ENCODE data around the gene EBNA1BP2.
"Not testable (repeated sequence)": the region's sequence is repeated elsewhere in the genome, so short reads cannot be mapped to it uniquely, and the experiment has no call there.

Gene EBNA1BP2

DNA sequence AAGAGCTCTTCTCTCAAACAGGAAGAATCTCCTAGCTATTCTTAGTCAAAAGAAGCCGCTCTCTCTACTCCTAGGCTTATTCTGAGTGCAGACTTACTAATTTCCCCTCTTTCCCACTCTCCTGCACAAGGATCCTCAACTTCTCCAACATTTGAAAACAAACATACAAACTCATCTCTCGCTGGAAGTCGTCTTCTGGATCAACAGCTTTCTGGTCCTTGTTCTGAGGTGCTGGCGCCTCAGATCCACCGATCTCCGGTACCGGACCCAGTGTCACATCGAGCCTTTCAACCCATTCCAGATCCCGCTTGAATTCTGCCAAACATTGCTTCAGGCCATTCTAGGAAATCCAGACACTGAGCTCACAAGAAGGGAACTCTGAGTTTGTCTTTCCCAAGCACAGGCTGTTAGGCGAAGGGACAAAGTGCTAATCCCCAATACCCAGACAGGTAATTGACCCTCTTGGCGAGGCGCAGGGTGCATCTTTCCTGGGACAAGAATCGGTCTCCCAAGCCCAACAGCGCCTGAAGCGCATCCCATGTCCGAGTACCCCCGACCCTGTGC is 696 bp downstream of the EBNA1BP2 start:
- no peak for DNase-seq

DNA sequence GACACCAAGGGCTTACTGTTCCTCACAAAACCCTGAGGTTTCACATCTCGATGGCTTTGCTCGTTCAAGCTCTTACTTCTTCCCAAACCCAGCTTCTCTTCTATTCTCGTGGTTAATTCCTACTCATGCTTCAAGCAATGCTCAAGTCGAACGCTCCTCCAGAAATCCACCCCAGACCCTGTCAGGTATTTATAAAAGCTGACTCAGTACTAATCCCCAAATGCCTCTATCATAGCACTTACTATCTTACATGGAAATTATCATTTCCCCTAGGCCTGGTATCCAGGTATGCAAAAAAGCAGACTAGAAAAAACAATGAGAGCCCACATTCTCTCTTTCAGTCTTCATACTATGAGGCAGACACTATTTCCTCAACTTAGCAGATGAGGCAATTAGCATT is 6.3 kb downstream of the EBNA1BP2 start:
- DNase-seq = no peak

DNA sequence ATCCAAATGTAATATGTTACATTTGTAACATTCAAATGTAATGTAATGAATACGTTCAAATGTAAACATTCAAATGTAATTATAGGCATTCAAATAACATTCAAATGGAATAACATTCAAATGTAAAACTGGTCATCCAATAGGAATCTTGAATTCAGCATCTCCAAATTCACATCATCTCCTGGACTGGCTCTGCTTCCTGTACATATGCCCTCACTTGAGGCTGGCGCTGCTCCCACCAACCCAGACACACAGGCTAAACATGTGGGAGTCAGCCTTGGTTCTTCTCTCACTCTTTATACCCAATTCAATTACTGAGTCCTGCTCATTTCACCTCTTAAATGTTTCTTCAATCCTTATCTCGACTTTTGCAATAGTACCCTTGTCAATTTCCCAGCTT is 6.9 kb downstream of the EBNA1BP2 start:
- DNase-seq = no peak

DNA sequence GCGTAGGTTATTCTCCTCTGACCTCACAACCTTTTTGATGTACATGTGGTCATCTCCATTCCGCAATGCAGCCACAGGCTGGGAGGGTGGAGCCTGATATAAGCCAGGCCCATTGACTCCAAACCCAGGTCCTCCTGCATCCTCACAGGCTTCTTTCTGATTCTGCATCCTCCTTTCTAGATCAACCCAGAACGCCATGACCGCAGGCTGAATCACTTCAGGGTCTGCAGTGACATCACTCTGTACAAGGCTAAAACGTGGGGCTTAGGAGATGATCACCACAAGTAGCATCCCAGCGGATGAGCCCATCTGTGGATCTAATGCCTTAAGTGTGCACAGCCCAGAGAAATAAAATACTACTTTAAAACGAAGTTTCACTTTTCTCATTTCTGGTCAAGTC is 16.1 kb downstream of the EBNA1BP2 start:
- no peak for DNase-seq

- DNase-seq = no peak
Observed at GRCh38 chr1:43153443-43153842, 18.6 kb downstream of the EBNA1BP2 start.

DNA sequence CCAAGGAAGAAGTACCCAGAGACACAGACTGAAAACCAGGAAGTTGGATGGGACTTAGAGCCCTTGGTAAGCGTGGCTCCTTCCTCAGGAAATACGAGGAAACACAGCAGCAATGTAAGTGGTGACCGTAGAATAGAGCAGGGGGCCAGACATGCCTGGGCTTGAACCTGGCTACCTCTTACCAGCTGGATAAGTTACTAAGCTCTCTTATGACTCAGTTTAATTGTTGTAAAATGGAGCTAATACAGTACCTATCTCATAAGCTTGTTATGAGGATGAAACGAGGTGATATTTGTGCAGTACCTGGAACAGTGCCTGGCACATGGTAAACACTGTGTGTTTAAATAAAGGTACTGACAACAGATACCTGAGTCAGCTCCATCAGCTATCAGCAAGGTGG is 19.2 kb downstream of the EBNA1BP2 start:
- no peak for DNase-seq

DNA sequence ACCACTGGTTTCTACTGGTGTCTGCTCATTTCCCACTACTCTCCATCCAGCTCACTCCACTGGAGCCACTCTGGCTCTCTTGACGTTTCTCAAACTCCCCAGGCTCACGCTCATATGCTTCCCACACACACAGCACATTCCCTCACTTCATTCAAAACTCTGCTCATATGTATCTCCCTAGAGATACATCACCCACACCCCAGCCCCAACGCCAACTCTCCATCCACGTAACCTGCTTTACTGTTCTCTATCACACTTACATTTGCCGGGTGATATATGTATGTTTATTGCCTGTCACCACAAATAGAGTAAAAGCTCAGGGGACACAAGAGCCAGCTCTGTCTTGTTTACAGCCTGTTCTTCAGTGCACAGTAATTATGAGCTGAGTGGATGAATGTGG is 22.2 kb downstream of the EBNA1BP2 start:
- DNase-seq = no peak

GRCh38 chr1:43147625-43148327 is 24.3 kb downstream of the EBNA1BP2 start:
- DNase-seq = peak; percentile 69

GRCh38 chr1:43144237-43144636 is 27.9 kb downstream of the EBNA1BP2 start:
- DNase-seq = no peak

DNA sequence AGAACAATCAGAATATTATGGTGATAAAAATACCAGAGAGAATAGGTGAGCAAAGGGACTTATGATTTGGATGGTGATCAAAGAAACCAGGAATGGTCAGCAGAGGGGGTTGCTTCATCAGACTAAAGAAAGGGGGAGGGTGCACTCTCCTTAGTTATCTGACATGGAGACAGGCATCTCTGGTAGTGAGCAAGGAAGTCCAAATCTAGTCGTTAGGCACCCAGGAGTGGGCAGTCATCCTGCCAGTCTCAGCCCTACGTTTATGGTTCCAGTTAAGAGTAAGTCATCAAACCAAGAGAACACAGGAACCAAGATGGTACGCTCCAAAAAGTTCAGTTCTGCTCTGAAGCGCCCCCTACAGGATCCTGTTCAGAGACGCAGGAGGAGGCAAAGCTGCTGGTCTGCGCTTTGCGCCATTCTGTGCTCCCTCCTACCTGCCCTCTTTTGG is 28.6 kb downstream of the EBNA1BP2 start:
- DNase-seq = peak; percentile 22

DNA sequence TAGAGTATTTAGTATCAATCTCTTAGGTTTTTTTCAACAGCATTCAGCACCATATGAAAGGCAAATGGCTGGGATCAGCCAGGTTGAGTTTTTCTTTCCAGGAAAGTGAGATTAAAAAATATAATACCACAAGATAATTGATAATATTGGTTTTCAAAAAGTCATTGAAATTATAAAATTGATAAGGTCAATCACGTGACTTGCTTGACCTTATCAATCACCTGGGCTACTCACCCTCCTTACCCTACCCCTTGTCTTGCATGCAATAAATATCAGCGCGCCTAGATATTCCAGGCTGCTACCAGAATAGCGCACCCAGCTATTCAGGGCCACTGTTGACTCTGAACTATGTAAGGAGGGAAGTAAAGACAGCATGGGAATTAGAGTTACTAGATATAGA is 31.5 kb downstream of the EBNA1BP2 start:
- DNase-seq = no peak

DNA sequence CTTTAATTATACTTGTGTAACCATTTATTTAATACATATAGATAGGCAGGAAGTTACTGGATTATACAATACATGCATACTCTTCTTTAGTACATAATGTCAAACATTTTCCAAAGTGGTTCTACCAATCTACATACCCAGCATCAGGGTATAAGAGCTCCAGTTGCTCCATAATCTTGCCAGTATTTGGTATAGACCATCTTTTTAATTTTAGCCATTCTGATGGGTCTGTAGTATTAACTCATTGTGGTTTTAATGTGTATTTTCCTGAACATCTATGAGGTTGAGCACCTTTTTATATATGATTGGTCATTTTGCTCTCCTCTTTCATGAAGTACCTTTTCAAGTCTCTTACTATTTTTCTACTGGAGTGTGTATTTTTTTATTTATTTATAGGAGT is 32.1 kb downstream of the EBNA1BP2 start:
- no peak for DNase-seq

DNA sequence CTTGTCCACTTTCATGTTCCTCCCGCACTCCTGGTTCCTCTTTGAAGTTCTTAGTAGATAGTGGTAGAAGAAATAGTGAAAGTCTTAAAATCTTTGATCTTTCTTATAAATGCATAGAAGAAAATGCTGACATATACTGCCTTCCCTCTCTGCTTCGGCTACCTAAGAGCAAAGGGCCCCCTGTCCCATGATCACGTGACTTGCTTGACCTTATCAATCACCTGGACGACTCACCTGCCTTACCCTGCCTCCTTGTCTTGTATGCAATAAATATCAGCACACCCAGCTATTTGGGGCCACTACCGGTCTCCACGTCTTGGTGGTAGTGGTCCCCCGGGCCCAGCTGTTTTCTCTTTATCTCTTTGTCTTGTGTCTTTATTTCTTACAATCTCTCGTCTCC is 32.8 kb downstream of the EBNA1BP2 start:
- not testable (repeated sequence) for DNase-seq

GRCh38 chr1:43137445-43138052 is 34.5 kb downstream of the EBNA1BP2 start:
- DNase-seq = no peak

DNA sequence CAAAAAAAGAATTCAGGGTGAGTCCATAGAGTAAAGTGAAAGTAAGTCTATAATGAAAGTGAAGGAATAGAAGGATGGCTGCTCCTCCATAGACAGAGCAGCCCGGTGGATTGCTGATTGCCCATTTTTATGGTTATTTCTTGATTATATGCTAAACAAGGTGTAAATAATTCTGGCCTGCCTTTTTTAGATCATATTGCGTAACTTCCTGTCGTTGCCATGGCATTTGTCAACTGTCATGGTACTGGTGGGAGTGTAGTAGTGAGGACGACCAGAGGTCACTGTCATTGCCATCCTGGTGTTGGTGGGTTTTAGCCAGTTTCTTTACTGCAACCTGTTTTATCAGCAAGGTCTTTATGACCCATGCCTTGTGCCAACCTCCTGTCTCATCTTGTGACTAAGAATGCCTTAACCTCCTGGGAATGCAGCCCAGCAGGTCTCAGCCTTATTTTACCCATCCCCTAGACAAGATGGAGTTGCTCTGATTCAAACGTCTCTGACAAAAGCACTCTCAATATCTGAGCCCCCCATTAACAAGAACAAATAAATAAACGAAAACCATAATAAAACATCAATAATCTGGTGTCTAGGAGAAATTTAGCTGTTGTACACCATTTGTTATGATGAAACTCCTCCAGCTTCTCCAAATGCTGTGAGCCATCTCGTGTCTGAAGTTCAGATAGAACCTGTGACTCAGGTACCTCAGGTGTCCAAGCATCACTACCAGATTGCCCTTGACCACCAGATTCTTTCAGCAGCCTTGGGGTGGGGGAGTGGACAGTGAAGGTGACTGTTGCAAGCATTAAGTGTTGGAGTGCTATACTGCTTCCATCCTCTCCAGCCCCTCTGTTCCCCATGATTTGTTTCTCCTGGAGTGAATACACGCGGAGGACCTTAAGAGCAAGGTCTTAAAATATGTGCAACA is 36.0 kb downstream of the EBNA1BP2 start:
- DNase-seq = no peak

- no peak for DNase-seq
Observed at GRCh38 chr1:43134640-43135039, 37.5 kb downstream of the EBNA1BP2 start.

GRCh38 chr1:43134068-43134467 is 38.0 kb downstream of the EBNA1BP2 start:
- DNase-seq = no peak

DNA sequence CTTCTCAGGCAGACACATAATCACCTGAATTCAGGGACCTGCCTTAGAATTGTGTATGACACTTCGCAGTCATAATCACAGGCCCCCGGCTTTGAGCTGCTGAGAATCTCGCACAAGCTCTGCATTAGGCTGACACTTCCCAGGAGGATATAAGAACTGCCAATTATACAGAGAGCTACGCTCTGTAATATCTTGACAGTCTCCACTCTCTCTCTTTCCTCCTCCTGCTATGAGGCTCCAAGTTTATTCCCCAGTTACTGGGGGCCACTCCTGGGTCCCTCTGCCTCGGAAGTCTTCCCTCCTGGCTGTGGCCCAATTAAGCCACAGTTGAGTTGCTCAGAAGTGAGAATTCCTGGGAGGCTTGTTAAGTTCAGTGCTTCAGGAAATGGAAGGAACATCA is 42.7 kb downstream of the EBNA1BP2 start:
- no peak for DNase-seq

GRCh38 chr1:43128816-43129215 is 43.3 kb downstream of the EBNA1BP2 start:
- DNase-seq = no peak

GRCh38 chr1:43123031-43123430 is 49.1 kb downstream of the EBNA1BP2 start:
- DNase-seq = no peak

DNA sequence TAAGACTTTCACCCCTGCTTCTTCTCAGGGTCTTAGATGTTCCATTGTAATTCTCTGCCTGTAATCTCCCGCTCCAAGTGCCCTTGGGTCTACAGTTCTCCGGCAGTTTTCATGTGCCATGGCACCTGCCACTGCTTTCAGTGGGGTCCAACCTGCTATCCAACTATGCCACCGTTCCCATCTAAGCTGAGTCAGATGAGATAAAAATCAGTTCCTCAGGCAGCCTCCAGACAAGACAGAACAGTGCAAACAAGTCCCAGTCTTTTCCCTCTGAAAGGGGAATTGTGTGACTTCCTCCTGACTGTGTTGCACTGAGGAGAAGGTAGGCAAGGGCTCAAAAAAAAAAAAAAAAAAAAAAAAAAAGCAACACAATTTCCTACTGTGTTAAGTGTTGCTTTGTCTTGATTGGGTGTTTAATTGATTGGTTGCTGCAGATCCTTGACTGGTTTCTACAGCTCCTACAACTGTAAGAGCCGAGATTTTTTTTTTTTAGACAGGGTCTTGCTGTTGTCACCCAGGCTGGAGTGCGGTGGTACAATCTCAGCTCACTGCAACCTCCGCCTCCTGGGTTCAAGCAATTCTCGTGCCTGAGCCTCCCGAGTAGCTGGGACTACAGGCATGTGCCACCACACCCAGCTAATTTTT is 50.7 kb downstream of the EBNA1BP2 start:
- no peak for DNase-seq

- DNase-seq = not testable (repeated sequence)
Observed at GRCh38 chr1:43119928-43120586, 52.0 kb downstream of the EBNA1BP2 start.
